A673 (cell line): ENCODE measurements around the gene ZNF837. TPM values are rescaled to one million over a fixed set of nuclear protein-coding genes. Genes with fewer than 3 reads are reported as not detected.

Experiments used
- BruUV-seq: library from RNA; stranded (reverse); fragments of 400-500 nt; replicated peaks from 2 replicates; lab custom pipeline; 2021; lab: Mats Ljungman, UMichigan
- CTCF ChIA-PET: fragments of 300-600 bp; sonication (Branson Sonifier 250); formaldehyde crosslinking; loops from one replicate; lab custom pipeline; 2022; ENCODE audit warnings: antibody characterized with exemption; lab: Charles Lee
- POLR2A ChIA-PET: fragments of 300-600 bp; sonication (Branson Sonifier 250); formaldehyde crosslinking; loops from one replicate; lab custom pipeline; 2022; ENCODE audit warnings: antibody characterized with exemption; ENCODE audit not compliant: low non-redundant PET; lab: Charles Lee
- DNase-seq: peaks from one replicate; pipeline ENCODE4 v3.0.0-alpha.2; 2015; ENCODE audit warnings: low spot score
- H3K27ac ChIP-seq: fragments of 200-600 bp; sonication (generic); 2 replicates; pipeline ENCODE4 v1.5.1; 2016; ENCODE audit warnings: mixed run types, low read depth, mild to moderate bottlenecking, mixed read lengths, antibody characterized with exemption, low read length; ENCODE audit not compliant: poor library complexity, severe bottlenecking
- H3K27me3 ChIP-seq: fragments of 200-600 bp; sonication (generic); replicated peaks from 2 replicates; pipeline ENCODE4 v1.6.1; 2017; ENCODE audit warnings: mixed run types, low read depth, mild to moderate bottlenecking, mixed read lengths, antibody characterized with exemption, low read length; ENCODE audit not compliant: insufficient read depth, poor library complexity
- H3K36me3 ChIP-seq: fragments of 200-600 bp; sonication (generic); 2 replicates; pipeline ENCODE4 v1.6.1; 2016; ENCODE audit warnings: mixed run types, mild to moderate bottlenecking, mixed read lengths, antibody characterized with exemption, low read length; ENCODE audit not compliant: insufficient read depth, poor library complexity, severe bottlenecking
- H3K4me1 ChIP-seq: fragments of 200-600 bp; sonication (generic); 2 replicates; pipeline ENCODE4 v1.6.1; 2017; ENCODE audit warnings: mixed run types, mild to moderate bottlenecking, mixed read lengths, antibody characterized with exemption, low read length; ENCODE audit not compliant: insufficient read depth, poor library complexity, severe bottlenecking
- H3K4me3 ChIP-seq: fragments of 200-600 bp; sonication (generic); 2 replicates; pipeline ENCODE4 v1.5.1; 2016; ENCODE audit warnings: low read depth, mixed run types, mild to moderate bottlenecking, mixed read lengths, low read length; ENCODE audit not compliant: poor library complexity, severe bottlenecking
- H3K9me3 ChIP-seq: fragments of 200-600 bp; sonication (generic); 2 replicates; pipeline ENCODE4 v1.6.1; 2016; ENCODE audit warnings: mixed run types, low read depth, mild to moderate bottlenecking, mixed read lengths, antibody characterized with exemption, low read length; ENCODE audit not compliant: poor library complexity, severe bottlenecking
- EZH2 ChIP-seq: fragments of 200-600 bp; sonication (generic); IDR thresholded peaks from 2 replicates; pipeline ENCODE4 v1.6.1; 2017; ENCODE audit warnings: borderline replicate concordance, low read depth, mild to moderate bottlenecking, mixed read lengths, antibody characterized with exemption, low read length; ENCODE audit not compliant: poor library complexity, severe bottlenecking
- intact Hi-C: fragments of 100-400 bp; cut with micrococcal nuclease; formaldehyde crosslinking; loops from one replicate; pipeline ENCODE4 v1.10.0; 2022; ENCODE audit not compliant: unreplicated experiment
- total RNA-seq: library from RNA; stranded (reverse); gene quantifications from 2 replicates; pipeline ENCODE4 v1.2.3, GENCODE V29; 2021
- TF ChIP-seq, protein P1 (sequence below): fragments of 300-800, 200-600 bp; sonication (generic); conservative IDR thresholded peaks from 2 replicates; pipeline ENCODE4 v1.5.1; 2017; ENCODE audit warnings: low read depth, mild to moderate bottlenecking, antibody characterized with exemption, low read length, moderate library complexity, mixed read lengths

ZNF837 gene
- total RNA-seq, 1 experiment from 2014 or later: 1.3 TPM

DNA sequence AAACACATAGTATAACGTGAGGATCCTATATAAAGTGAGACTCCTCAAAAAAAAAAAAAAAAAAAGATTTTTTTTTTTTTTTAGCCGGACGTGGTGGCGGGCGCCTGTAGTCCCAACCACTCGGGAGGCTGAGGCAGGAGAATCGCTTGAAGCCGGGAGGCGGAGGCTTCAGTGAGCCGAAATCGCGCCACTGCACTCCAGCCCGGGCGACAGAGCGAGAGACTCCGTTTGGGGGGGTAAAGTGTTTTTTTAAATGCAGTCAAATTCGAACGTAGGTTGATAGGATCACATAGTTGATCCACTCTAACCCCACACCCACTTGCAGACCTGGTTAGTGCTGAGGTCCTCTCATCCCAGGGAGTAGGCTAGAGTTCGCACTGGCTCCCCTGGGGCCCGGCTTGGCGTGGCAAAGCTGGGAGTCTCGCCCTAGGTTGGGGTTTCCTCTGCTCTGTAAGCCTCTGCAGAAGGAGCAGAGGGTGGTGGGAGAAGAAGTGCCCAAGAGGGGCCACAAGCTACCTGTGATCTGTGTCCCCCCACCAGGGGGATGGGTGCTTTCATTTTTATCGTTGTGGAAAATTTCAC lies 21.1 kb upstream of the ZNF837 start:
- intact Hi-C loops: loop anchor here (1.0 kb wide), 1 partner anchor 157 kb away; no protein-coding TSS in a partner anchor
- POLR2A ChIA-PET: no interaction called here
- CTCF ChIA-PET: no interaction called here
- H3K4me1 ChIP-seq: peaks cover 14% of the 10 kb centered on the region
- no TSS peak for BruUV-seq
- peak overlapping the region; percentile 88 for H3K27ac ChIP-seq
- H3K9me3 ChIP-seq: no peaks in the 10 kb centered on the region
- DNase-seq: no peak
- TF ChIP-seq, protein P1, sequence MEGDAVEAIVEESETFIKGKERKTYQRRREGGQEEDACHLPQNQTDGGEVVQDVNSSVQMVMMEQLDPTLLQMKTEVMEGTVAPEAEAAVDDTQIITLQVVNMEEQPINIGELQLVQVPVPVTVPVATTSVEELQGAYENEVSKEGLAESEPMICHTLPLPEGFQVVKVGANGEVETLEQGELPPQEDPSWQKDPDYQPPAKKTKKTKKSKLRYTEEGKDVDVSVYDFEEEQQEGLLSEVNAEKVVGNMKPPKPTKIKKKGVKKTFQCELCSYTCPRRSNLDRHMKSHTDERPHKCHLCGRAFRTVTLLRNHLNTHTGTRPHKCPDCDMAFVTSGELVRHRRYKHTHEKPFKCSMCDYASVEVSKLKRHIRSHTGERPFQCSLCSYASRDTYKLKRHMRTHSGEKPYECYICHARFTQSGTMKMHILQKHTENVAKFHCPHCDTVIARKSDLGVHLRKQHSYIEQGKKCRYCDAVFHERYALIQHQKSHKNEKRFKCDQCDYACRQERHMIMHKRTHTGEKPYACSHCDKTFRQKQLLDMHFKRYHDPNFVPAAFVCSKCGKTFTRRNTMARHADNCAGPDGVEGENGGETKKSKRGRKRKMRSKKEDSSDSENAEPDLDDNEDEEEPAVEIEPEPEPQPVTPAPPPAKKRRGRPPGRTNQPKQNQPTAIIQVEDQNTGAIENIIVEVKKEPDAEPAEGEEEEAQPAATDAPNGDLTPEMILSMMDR: no peak
- no peak for TF ChIP-seq EZH2
- no peaks in the 10 kb centered on the region for H3K27me3 ChIP-seq
- peak overlapping the region; percentile 72 for H3K4me3 ChIP-seq
- no peaks in the 10 kb centered on the region for H3K36me3 ChIP-seq

GRCh38 chr19:58400916-58401839 lies 20.3 kb upstream of the ZNF837 start:
- CTCF ChIA-PET: no interaction called here
- Histone ChIP-seq H3K4me1 (peaks cover 14% of the 10 kb centered on the region), H3K27me3 (no peaks in the 10 kb centered on the region), H3K27ac (peak overlapping the region; percentile 88), H3K36me3 (no peaks in the 10 kb centered on the region), H3K9me3 (no peaks in the 10 kb centered on the region), H3K4me3 (peak overlapping the region; percentile 72)
- no TSS peak for BruUV-seq
- intact Hi-C loops: loop anchor here (1.0 kb wide), 1 partner anchor 158 kb away; no protein-coding TSS in a partner anchor
- POLR2A ChIA-PET: no interaction called here
- peak; percentile 100 for DNase-seq
- no peak for TF ChIP-seq EZH2
- TF ChIP-seq, protein P1: no peak

- H3K36me3 ChIP-seq: peaks cover 1% of the 10 kb centered on the region
- no peaks in the 10 kb centered on the region for H3K27me3 ChIP-seq
- intact Hi-C loops: no loop called here
- no TSS peak for BruUV-seq
- no peak for DNase-seq
- ChIA-PET CTCF (no interaction called here), POLR2A (no interaction called here)
- peaks cover 14% of the 10 kb centered on the region for H3K4me1 ChIP-seq
- H3K27ac ChIP-seq: peak overlapping the region; percentile 41
- H3K4me3 ChIP-seq: peak overlapping the region; percentile 72
- no peaks in the 10 kb centered on the region for H3K9me3 ChIP-seq
- TF ChIP-seq, protein P1: no peak
- TF ChIP-seq EZH2: no peak
Measured at GRCh38 chr19:58400316-58400915, 19.6 kb upstream of the ZNF837 start.
